NOMO-1 treated with DMSO at 0.1 percent for 48 hours (cell line): ENCODE measurements around the gene HPS6.

ENCODE experiments used
- DNase-seq: peaks from one replicate; lab custom pipeline; 2025; ENCODE audit not compliant: unreplicated experiment; lab: John Stamatoyannopoulos, UW

The HPS6 gene

DNA sequence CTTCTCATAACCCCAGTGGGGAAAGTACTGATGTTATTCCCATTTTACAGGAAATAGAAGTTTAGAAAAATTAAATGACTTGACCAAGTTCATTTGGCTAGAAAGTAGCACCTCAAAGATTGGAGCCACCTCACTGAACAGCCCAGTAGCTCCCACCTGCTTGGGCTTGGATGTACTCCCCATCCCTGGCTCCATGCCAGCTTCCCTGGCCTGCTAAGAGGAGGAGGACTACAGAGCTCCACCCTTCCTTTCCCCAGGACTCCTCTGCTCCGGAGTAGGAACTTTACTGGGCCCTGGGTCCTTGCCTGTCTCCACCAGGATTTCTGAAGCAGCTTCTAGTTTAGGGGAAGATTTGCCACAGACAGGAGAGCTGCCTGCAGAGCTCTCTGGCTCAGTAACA lies 3.1 kb downstream of the HPS6 start:
- no peak for DNase-seq

DNA sequence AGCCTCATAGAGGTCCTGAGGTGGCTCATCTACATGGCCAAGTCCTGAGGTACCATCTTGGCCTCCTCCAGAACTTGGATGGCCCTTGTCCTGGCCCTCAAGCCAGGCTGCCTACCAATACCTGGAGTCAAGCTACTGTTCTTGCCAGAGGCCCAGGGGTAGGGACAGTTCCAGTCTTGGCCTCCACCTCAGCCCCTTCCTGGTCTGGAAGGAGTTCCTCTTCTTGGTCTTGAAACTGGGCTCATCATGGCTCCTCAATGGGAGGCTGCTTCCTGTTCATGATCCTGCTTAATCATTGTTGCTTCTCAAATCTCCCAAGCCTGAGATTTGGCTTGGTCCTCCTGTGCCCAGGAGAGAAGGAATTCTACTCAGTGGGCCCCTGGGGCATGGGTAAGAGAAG lies 3.9 kb downstream of the HPS6 start:
- DNase-seq, result no peak

DNA sequence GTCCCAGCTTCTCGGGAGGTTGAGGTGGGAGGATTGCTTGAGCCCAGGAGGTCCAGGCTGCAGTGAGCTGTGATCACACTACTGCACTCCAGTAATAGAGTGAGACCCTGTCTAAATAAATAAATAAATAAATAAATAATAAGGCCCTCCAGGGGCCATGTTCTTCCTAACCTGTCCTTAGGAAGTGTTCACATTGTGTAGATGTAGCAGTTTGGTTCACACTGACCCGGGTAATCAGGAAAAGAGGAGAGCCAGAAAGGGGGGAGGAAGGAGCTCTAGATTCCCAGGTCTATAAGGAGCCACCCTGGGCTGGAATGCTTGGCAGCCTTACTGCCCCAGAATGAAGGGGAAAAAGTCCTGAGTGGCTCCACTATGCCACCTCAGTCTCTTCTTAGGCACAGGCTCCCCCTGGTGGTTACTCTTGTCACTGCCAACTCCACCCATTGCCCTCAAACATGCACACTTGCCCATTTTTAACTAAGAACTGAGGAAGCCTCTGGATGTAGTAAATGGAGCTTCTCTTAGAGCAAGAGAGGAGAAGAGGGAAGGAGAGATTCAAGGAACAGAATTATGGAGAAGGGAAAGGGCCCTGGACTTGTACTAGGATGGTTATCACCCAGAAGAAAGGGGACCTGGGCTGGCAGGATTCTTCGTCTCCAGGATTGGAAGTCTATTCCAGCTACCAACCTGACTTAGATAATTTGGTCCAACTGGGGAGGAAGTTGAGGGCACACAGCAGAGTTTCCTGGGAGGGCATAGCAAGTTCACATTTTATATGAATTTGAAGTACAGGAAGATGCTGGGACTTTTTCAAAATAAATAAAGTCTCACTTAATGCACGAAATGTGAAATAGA lies 7.8 kb downstream of the HPS6 start:
- peak; percentile 67 for DNase-seq

DNA sequence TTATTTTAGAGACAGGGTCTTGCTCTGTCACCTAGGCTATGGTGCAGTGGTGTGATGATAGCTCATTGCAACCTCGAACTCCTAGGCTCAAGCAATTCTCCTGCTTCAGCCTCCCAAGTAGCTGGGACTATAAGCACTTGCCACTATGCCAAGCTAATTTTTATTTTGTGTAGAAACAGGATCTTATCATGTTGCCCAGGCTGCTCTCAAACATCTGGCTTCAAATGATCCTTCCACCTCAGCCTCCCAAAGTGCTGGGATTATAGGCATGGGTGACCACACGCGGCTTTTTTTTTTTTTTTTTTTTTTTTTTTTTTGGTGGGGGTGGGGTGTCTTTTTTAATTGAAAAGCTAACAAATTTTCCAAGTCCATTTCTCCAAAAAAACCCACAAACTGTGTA lies 18.4 kb downstream of the HPS6 start:
- DNase-seq, result no peak

DNA sequence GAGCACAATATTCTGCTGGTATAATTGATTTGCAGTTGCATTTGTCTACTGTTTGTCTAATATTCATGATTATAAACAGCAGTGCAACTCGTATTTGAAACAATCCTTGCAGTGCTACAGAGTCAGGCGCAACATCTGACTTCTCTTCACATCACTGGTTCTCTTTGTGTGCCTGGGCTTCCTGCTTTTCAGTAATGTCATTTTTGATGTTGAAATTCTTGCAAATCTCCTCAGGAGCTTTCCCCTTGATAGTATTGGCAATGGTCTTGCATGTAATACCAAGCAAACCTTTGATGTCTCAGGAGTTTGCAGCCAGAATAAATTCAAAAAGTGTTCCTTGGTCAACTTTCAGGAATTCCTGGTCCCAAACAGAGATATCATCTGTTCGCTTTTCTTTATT lies 20.2 kb downstream of the HPS6 start:
- peak; percentile 50 for DNase-seq

DNA sequence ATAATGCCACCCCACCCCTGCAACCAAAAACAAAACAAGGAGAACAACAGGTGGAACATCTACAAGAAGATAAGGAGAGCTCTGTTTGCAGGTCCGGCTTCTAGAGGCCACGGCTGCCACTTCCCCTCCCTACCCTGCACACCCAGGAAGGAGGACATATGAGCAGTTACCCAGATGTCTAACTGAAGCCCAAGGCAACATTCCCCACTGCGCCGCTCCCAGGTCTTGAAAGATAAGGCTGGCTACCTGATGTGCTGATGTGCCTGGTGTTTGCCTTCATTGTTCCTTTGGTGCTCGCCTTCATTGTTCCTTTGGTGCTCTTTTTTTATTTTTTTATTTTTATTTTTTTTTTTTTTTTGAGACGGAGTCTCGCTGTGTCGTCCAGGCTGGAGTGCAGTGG lies 21.0 kb downstream of the HPS6 start:
- no peak for DNase-seq

DNA sequence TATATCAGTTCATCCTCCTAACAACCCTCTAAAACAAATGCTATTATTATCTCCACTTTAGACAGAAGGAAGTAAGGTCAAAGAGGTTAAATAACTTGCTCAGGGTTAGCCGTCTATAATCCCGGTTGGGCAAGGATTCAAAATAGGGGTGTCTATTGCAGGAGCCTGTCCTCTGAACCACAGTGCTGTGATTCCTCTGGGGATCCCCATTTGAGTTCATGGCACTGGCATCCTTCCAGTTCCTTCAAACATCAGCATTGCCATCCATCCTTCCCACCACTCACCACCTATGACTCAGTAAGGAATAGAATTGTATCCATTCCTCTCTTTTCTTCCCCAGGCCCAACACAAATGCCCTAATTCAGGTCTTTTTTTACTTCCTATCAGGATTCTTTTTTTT lies 25.6 kb downstream of the HPS6 start:
- DNase-seq, result no peak

DNA sequence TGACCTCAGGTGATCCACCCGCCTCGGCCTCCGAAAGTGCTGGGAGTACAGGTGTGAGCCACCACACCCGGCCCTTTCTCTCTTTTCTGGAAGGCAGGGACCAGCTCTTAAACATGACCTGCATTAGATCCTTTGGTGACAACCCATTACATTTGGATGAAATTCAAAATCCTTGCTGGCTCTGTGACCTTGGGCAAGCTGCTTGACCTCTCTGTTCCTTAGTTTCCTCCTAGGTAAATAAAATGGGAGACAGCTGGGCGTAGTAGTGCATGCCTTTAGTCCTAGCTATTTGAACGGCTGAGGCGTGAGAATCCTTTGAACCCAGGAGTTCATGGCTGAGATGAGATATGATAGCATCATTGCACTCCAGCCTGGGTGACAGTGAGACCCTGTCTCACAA lies 31.3 kb downstream of the HPS6 start:
- no peak for DNase-seq

DNA sequence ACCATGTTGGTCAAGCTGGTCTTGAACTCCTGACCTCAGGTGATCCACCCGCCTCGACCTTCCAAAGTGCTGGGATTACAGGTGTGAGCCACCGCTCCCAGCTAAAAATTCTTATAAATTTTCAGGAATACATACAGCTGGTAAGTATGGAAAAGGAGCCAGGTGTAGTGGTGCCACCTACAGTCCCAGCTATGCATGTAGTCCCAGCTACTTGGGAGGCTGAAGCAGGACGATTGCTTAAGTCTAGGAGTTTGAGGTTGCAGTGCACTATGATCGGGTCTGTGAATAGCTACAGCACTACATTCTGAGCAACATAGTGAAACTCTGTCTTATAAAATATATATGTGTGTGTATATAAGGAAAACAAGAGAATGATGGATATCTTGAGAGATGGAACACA lies 36.0 kb downstream of the HPS6 start:
- no peak for DNase-seq

DNA sequence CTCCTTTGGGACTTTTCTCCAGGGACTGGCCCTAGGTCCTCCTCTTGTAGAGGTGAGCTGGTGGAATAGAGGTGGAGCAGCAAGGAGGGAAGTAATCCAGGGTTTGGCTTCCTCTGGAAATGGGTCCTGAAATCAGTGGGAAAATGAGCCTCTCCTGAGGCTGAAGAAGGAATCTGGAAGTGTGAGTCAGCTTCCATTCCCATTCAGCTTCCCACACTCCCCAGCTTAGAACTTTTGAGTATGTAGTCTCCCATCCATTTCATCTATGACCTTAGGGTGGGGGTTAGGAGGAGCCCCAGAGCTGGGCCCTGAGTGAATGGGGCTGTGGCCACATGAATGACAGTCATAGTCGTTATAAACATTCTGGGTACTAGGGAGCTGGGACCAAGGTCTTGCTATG lies 37.3 kb downstream of the HPS6 start:
- no peak for DNase-seq

DNA sequence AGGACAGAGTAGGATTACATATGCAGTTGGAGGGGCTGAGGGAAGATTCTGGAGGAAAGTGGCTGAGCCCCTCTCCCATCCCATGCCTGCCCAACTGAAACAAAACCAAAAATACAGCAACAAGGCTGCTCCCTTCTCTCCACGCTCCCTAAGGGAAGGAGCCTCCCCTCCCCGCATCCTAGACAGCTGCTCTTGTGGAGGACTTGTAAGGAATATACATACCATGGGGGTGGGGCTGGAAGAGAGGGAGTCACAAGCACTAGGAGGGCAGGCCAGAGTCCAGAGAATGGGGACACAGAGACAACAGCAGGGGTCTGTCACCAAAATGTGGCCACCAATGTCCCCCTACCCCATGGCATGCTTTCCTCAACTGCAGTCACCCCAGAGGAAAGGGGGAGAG lies 41.8 kb downstream of the HPS6 start:
- DNase-seq, result no peak

DNA sequence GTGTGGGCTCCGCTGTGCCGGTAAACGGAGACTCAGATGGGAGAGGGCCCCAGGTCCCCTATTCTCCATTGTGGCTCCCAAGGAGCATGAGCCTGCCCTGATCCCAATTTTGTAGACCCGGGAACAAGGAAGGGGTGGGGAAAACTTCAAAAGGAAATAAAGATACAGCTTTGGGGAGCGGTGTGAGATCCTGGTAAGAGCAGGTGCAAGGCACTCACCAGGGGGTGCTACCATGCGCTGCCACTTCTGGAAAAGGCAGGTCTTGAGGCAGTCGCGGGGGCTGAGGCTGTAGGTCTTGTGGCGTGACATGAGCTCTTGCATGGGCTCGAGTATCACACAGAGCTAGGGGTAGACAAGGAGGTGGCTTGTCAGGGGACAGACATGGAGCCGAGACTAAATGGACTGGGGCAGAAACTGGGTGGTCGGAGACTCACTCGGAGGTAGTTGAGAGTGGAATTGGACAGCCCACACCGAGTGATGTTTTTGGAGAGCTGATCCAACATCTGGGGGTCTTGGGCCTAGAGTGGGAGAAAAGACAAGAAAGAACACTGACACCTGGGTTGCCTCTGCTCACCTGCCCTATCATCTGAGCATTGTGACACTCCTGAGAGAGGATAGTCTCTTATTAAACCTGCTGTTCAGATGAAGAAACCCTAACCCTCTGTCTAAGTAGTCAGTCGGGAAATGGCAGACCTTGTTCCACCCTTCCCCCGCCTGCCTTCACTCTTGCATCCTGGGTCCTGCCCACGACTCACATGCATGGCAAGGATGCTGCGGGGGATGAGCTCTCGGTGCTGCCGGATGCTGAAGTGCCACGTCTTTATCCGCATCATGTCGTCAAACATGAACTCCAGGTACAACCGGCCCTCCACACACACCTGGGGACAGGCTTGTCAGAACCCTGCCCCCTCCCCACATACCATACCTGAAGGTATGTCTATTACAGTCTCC lies 44.3 kb downstream of the HPS6 start:
- no peak for DNase-seq

DNA sequence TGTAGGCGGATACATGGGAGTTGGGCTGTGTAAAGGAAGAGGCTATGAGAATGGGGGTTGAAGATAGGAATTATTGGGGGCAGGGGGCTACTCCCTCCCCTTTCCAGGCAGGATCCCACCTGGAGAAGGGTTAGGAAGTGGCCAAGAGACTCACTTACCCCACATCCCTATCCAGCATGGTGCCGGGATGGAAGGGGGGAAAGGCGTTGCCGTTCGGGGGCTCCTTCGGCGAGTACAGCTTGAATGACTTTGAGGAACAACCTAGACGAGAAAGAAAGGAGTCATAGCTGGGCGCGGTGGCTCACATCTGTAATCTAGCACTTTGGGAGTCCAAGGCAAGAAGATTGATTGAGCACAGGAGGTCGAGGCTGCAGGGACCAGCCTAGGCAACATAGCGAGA lies 46.1 kb downstream of the HPS6 start:
- DNase-seq, result no peak

DNA sequence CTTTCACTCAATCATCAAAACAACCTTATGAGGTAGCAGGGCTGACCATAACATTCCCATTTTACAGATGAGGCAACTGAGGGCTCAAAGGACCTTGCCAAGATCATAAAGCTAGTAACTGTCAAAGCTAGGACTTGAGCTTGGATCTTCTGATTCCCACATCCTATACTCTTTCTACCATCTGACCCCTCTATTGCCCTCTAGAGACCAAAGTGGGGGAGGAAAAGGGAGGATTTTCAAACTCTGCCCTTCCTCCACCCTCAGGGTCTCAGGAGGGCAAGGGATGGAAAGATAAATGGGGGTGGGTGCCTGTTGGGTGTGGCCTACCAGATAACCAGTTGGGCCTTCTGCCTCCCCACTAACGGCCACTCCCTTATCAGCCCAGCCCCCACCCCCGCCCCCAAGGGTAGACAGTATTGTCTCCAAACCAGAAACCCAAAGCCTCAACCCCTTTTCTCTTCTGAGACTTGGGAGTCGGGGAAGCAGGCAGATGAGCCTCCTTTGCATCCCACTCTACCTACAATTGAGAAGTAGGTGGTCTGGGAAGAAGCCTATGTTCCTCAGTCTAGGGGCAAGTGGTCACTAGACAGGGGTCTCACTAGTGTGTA lies 47.2 kb downstream of the HPS6 start:
- DNase-seq, result no peak

DNA sequence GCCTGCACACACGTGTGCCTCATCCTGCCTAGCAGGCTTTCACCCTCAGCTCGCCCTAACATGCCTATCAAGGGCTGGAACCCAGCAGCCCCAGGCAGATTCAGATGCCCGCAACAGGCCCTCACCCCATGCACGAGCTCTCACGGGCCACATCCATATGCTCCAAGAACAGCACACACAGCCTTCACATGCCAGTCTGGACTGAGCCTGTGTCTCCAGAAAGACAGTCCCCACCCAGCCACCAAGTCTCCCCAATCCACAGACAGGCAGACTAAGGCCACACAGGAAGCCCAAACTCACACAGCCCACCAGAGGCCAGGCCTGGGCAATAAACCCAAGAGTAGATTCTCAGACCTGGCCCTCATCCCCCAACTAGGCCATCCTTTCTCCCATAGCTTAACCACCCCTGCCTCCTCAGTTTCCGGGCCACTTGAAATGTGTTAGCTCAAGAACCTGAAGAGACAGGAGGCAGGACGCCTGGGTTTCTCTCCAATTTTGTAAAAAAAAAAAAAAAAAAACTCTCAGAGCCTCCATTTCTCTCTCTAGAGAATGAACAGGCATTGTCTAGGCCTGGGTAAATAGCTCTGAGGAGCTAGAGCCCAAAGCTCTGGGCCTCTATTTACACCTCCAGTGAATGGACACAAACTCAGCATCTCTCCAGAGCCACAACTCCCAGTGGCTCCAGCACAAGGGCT lies 48.3 kb downstream of the HPS6 start:
- DNase-seq, result no peak

DNA sequence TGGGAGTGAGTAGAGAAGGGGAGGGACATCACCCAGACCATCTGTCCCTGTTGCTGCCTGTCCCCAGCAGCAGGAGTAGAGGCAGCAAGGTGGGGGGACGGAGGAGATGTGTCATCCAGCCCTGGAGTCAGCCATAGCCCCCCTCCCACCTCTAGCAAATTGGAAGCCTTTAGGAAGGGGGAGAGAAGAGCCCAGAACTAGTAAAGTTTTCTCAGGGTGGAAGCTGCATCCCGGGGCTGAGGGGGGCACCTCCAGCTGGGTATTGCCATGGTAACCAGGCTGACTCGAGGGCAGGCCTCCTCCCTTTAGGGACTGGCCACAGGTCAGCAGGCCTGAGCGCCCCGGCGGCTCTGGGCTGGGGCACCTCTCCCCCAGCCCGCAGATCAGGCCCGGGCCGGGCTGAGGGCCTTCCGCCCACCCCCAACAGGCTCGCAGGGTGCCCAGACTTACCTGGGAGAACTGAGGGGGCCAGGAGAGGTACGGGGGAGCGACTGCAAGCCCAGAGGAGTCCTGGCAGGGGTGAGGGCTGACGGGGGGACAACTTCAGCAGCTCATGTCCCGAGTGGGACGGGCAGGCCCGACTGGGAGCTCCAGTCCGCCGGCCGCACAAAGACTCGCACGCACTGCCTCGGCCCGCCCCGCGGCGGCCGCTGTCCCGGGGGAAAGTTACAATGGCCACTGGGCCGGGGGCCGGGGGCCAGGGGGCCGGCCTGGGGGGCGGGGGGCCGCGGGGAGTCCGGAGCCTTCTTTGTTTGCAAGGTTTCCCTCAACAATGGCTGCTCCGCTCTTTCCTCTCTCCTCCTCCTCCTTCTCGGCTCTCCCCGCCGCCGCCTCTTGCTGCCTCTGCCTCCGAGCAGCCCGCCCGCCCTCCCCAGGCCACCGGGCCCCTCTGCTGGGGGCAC lies 49.1 kb downstream of the HPS6 start:
- DNase-seq, result no peak

DNA sequence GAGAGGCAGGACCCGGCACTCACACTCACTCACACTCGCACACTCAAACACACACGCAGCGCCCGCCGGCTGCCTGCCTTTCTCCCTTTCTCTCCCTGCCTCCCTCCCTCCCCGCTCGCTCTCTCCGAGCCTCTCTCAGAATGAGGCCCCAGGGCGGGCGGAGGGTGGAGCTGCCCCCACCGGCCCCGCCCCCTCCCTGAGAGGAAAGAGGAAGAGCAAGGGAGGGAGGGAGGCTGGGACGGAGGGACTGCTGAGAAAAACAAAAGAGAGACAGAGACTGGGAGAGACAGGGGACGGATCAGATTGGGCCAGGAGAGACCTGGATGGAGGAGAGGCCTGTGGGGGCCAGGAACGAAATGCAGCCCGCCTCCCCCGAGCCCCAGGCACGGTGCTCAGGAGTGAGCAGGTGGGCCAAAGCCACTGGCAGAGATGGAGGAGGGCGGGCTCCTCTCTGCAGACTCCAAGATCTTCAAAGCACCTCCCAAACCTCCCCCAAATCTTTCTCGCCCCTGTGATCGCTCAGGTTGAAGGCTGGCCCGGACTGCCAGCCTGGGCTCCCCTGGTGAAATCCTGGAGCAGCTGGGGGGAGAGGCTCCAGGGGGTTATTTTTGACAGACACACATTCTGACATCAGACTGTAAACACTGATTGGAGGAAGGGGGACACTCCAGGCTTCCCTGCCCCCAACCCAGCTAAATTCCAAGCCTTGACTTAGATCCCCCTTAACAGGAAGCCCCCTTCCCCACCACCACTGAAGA lies 49.9 kb downstream of the HPS6 start:
- DNase-seq, result peak; percentile 85

DNA sequence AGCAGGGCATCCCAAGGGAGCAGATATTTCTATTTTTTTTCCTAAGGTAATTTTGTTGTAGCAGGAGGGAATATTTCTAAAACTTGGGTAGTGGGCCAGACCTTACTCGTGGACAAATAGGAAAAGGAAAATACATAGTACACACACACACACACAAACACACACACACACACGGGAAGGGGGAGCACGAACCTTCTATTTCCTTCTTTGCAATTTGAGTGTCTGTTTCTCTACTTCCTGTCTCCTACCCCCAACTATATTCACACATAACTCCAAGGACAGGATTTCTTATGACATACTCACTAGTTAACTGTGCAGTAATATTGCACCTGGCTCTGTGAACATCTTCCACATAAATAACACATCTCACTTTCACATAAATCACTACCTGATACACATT lies 50.6 kb downstream of the HPS6 start:
- peak; percentile 32 for DNase-seq

DNA sequence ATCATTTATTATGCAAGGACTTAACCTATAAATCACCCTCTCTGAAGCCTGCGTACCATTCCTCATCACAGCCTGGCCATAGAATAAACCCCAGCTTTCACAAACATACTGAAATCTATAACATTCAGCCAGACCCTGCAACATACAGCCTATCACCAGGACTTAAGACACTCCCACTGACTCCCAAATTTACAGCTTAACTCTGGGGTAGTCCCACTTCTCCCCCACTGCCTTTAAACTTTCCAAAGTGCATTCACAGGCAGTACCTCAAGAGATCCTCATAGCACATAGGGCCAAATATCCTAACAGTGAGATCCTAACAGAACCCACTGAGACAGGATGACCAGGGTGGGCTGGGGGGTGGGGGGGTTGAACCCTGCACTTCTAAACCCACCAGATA lies 51.5 kb downstream of the HPS6 start:
- no peak for DNase-seq
